ENCODE data around the gene GGT5.
"Not testable (repeated sequence)": the region's sequence is repeated elsewhere in the genome, so short reads cannot be mapped to it uniquely, and the experiment has no call there.

The GGT5 gene

DNA sequence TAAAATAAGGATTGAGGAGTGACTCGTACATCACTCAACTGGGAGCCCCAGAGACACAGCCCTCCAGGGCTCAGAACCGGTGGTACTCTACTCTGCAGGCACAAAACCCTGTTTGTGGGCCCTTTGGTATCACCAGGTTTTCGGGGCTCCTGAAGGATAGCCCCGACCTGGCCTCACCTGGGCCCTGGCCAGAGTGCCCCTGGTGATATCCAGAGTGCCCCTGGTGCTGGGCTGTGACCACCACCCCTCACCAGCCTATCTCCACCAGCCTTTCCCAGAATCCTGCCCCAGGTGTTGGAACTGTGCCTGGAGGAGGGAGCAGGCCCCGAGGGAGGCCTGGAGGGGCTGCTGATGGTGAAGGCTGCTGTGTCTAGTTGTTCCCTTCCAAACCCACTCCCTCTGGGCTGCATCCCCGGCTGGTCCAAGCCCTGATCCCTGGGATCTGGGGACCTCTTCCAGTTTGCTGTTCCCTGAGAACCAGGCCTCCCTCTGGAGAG, 2.2 kb upstream of the GGT5 start:
- H3K4me1 ChIP-seq (ENCODE audit: control insufficient read depth in 1 of 2, insufficient read depth in 2 of 2, low read length in 2 of 2) = peaks cover 4 to 14% of the 10 kb centered on the region in 2 donors
- H3K27me3 ChIP-seq (ENCODE audit: control insufficient read depth in 1 of 2, insufficient read depth in 2 of 2, low read length in 2 of 2) = no peaks in the 10 kb centered on the region
- H3K4me3 ChIP-seq (ENCODE audit: low read depth in 1 of 2, low read length in 2 of 2) = no peak overlapping the region
- H3K27ac ChIP-seq (ENCODE audit: low read depth, low read length) = peak overlapping the region; percentile 42
- H3K9me3 ChIP-seq (ENCODE audit: control insufficient read depth in 1 of 2, low read length in 2 of 2) = no peaks in the 10 kb centered on the region
- no peak overlapping the region for H3K9ac ChIP-seq (ENCODE audit: low read depth in 1 of 2, low read length in 2 of 2)
- H3K36me3 ChIP-seq (ENCODE audit: control insufficient read depth in 1 of 2, insufficient read depth in 2 of 2, low read length in 2 of 2) = no peaks in the 10 kb centered on the region

GRCh38 chr22:24245584-24246561, 991 bp upstream of the GGT5 start:
- H3K9ac ChIP-seq (ENCODE audit: low read depth in 1 of 2, low read length in 2 of 2); H3K9me3 ChIP-seq (ENCODE audit: control insufficient read depth in 1 of 2, low read length in 2 of 2); H3K36me3 ChIP-seq (ENCODE audit: control insufficient read depth in 1 of 2, insufficient read depth in 2 of 2, low read length in 2 of 2); H3K27me3 ChIP-seq (ENCODE audit: control insufficient read depth in 1 of 2, insufficient read depth in 2 of 2, low read length in 2 of 2): not testable (repeated sequence)
- peak overlapping the region in 1 of 2 donors; percentile 16 for H3K4me3 ChIP-seq (ENCODE audit: low read depth in 1 of 2, low read length in 2 of 2)
- peaks cover 4 to 14% of the 10 kb centered on the region in 2 donors for H3K4me1 ChIP-seq (ENCODE audit: control insufficient read depth in 1 of 2, insufficient read depth in 2 of 2, low read length in 2 of 2)
- peak overlapping the region; percentile 50 for H3K27ac ChIP-seq (ENCODE audit: low read depth, low read length)

- Histone ChIP-seq H3K27ac (ENCODE audit: low read depth, low read length) (no peak overlapping the region), H3K9ac (ENCODE audit: low read depth in 1 of 2, low read length in 2 of 2) (no peak overlapping the region), H3K36me3 (ENCODE audit: control insufficient read depth in 1 of 2, insufficient read depth in 2 of 2, low read length in 2 of 2) (no peaks in the 10 kb centered on the region), H3K4me1 (ENCODE audit: control insufficient read depth in 1 of 2, insufficient read depth in 2 of 2, low read length in 2 of 2) (peaks cover 4 to 14% of the 10 kb centered on the region in 2 donors), H3K4me3 (ENCODE audit: low read depth in 1 of 2, low read length in 2 of 2) (peak overlapping the region; percentile 29 to 50), H3K9me3 (ENCODE audit: control insufficient read depth in 1 of 2, low read length in 2 of 2) (no peaks in the 10 kb centered on the region), H3K27me3 (ENCODE audit: control insufficient read depth in 1 of 2, insufficient read depth in 2 of 2, low read length in 2 of 2) (no peaks in the 10 kb centered on the region)
Measured at GRCh38 chr22:24244144-24244787, 616 bp downstream of the GGT5 start.

DNA sequence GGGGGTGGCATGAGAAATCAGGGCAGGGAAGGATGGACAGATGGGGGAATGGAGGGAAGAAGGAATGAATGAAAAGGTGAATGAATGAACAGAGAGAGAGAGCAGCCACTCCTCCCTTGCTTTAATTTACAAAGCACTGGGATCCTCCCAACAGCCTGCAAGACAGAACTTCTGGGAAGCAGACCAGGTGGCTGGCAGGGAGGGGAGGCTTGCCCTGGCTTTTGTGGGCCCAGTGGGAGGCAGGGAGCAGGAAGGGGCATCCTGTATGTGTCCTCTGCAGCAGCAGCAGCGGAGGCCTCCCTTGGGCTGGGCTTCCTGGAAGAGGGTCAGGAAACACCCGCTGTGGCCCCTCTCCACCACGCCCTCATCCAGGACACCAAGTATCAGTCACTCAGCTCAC, 1.5 kb downstream of the GGT5 start:
- not testable (repeated sequence) for H3K9me3 ChIP-seq (ENCODE audit: control insufficient read depth in 1 of 2, low read length in 2 of 2); H3K4me3 ChIP-seq (ENCODE audit: low read depth in 1 of 2, low read length in 2 of 2); H3K36me3 ChIP-seq (ENCODE audit: control insufficient read depth in 1 of 2, insufficient read depth in 2 of 2, low read length in 2 of 2); H3K27me3 ChIP-seq (ENCODE audit: control insufficient read depth in 1 of 2, insufficient read depth in 2 of 2, low read length in 2 of 2); H3K27ac ChIP-seq (ENCODE audit: low read depth, low read length); H3K9ac ChIP-seq (ENCODE audit: low read depth in 1 of 2, low read length in 2 of 2)
- H3K4me1 ChIP-seq (ENCODE audit: control insufficient read depth in 1 of 2, insufficient read depth in 2 of 2, low read length in 2 of 2) = peaks cover 4 to 14% of the 10 kb centered on the region in 2 donors

DNA sequence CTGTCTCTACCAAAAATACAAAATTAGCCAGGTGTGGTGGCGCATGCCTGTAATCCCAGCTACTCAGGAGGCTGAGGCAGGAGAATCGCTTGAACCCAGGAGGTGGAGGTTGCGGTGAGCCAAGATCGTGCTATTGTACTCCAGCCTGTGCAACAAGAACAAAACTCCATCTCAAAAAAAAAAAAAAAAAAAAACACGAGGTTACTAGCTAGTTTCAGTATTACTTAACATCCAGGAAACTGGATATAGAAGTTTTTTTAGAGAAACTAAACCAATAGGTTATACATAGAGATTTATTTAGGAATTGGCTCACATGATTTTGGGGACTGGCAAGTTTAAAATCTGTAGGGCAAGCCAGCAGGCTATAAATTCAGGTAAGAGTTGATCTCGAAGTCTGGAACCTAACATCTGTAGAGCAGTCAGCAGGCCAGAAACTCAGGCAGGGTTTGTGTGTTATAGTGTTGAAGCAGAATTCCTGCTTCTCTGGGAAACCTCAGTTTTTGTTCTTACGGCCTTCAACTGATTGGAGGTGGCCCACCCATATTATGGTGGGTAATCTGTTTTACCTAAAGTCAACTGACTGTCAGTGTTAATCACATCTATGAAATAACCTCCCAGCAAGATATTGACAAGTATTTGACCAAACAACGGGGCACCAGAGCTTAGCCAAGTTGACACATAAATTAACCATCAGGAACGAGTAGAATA, 3.7 kb downstream of the GGT5 start:
- not testable (repeated sequence) for H3K36me3 ChIP-seq (ENCODE audit: control insufficient read depth in 1 of 2, insufficient read depth in 2 of 2, low read length in 2 of 2); H3K27ac ChIP-seq (ENCODE audit: low read depth, low read length); H3K9ac ChIP-seq (ENCODE audit: low read depth in 1 of 2, low read length in 2 of 2); H3K27me3 ChIP-seq (ENCODE audit: control insufficient read depth in 1 of 2, insufficient read depth in 2 of 2, low read length in 2 of 2); H3K4me1 ChIP-seq (ENCODE audit: control insufficient read depth in 1 of 2, insufficient read depth in 2 of 2, low read length in 2 of 2); H3K4me3 ChIP-seq (ENCODE audit: low read depth in 1 of 2, low read length in 2 of 2); H3K9me3 ChIP-seq (ENCODE audit: control insufficient read depth in 1 of 2, low read length in 2 of 2)

- Histone ChIP-seq H3K9ac (ENCODE audit: low read depth in 1 of 2, low read length in 2 of 2) (no peak overlapping the region), H3K4me1 (ENCODE audit: control insufficient read depth in 1 of 2, insufficient read depth in 2 of 2, low read length in 2 of 2) (peaks cover 0 to 7% of the 10 kb centered on the region in 2 donors), H3K36me3 (ENCODE audit: control insufficient read depth in 1 of 2, insufficient read depth in 2 of 2, low read length in 2 of 2) (no peaks in the 10 kb centered on the region), H3K27ac (ENCODE audit: low read depth, low read length) (no peak overlapping the region), H3K27me3 (ENCODE audit: control insufficient read depth in 1 of 2, insufficient read depth in 2 of 2, low read length in 2 of 2) (no peaks in the 10 kb centered on the region), H3K4me3 (ENCODE audit: low read depth in 1 of 2, low read length in 2 of 2) (no peak overlapping the region), H3K9me3 (ENCODE audit: control insufficient read depth in 1 of 2, low read length in 2 of 2) (no peaks in the 10 kb centered on the region)
Measured at GRCh38 chr22:24240381-24240780, 4.5 kb downstream of the GGT5 start.

DNA sequence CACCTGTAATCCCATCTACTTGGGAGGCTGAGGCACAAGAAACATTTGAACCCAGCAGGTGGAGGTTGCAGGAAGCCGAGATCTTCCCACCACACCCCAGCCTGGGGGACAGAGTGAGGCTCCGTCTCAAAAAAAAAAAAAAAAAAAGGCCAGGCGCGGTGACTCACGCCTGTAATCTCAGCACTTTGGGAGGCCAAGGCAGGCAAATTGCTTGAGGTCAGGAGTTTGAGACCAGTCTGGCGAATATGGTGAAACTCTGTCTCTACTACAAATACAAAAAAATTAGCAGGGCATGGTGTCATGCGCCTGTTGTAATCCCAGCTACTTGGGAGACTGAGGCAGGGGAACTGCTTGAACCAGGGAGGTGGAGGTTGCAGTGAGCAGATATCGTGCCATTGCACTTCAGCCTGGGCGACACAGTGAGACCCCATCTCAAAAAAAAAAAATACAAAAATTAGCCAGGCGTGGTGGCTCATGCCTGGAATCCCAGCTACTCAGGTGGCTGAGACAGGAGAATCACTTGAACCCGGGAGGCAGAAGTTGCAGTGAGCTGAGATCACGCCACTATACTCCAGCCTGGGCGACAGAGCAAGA, 6.7 kb downstream of the GGT5 start:
- H3K27ac ChIP-seq (ENCODE audit: low read depth, low read length); H3K4me3 ChIP-seq (ENCODE audit: low read depth in 1 of 2, low read length in 2 of 2); H3K9me3 ChIP-seq (ENCODE audit: control insufficient read depth in 1 of 2, low read length in 2 of 2); H3K27me3 ChIP-seq (ENCODE audit: control insufficient read depth in 1 of 2, insufficient read depth in 2 of 2, low read length in 2 of 2); H3K4me1 ChIP-seq (ENCODE audit: control insufficient read depth in 1 of 2, insufficient read depth in 2 of 2, low read length in 2 of 2); H3K9ac ChIP-seq (ENCODE audit: low read depth in 1 of 2, low read length in 2 of 2); H3K36me3 ChIP-seq (ENCODE audit: control insufficient read depth in 1 of 2, insufficient read depth in 2 of 2, low read length in 2 of 2): not testable (repeated sequence)

DNA sequence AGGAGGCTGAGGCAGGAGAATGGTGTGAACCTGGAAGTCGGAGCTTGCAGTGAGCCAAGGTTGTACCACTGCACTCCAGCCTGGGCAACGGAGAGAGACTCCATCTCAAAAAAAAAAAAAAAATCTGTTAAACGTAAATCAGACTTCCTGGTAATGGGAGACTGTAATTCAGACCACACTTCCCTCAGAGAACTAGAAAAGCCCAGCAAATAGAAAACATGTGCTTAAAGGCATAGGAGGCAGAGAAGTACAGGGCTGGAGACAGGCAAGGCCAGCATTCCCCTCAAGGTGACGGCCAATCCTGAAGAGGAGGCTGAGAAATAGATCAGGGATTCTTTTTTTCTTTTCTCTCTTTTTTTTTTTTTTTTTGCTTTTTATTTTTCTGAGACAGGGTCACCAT, 8.2 kb downstream of the GGT5 start:
- no peak overlapping the region for H3K27ac ChIP-seq (ENCODE audit: low read depth, low read length)
- no peak overlapping the region for H3K9ac ChIP-seq (ENCODE audit: low read depth in 1 of 2, low read length in 2 of 2)
- H3K36me3 ChIP-seq (ENCODE audit: control insufficient read depth in 1 of 2, insufficient read depth in 2 of 2, low read length in 2 of 2) = no peaks in the 10 kb centered on the region
- H3K4me1 ChIP-seq (ENCODE audit: control insufficient read depth in 1 of 2, insufficient read depth in 2 of 2, low read length in 2 of 2) = no peaks in the 10 kb centered on the region
- H3K9me3 ChIP-seq (ENCODE audit: control insufficient read depth in 1 of 2, low read length in 2 of 2) = no peaks in the 10 kb centered on the region
- no peaks in the 10 kb centered on the region for H3K27me3 ChIP-seq (ENCODE audit: control insufficient read depth in 1 of 2, insufficient read depth in 2 of 2, low read length in 2 of 2)
- no peak overlapping the region for H3K4me3 ChIP-seq (ENCODE audit: low read depth in 1 of 2, low read length in 2 of 2)

GRCh38 chr22:24235315-24235714, 9.6 kb downstream of the GGT5 start:
- no peak overlapping the region for H3K9ac ChIP-seq (ENCODE audit: low read depth in 1 of 2, low read length in 2 of 2)
- H3K27ac ChIP-seq (ENCODE audit: low read depth, low read length) = no peak overlapping the region
- no peaks in the 10 kb centered on the region for H3K27me3 ChIP-seq (ENCODE audit: control insufficient read depth in 1 of 2, insufficient read depth in 2 of 2, low read length in 2 of 2)
- no peaks in the 10 kb centered on the region for H3K9me3 ChIP-seq (ENCODE audit: control insufficient read depth in 1 of 2, low read length in 2 of 2)
- H3K4me1 ChIP-seq (ENCODE audit: control insufficient read depth in 1 of 2, insufficient read depth in 2 of 2, low read length in 2 of 2) = no peaks in the 10 kb centered on the region
- no peaks in the 10 kb centered on the region for H3K36me3 ChIP-seq (ENCODE audit: control insufficient read depth in 1 of 2, insufficient read depth in 2 of 2, low read length in 2 of 2)
- H3K4me3 ChIP-seq (ENCODE audit: low read depth in 1 of 2, low read length in 2 of 2) = no peak overlapping the region

All from duodenal mucosa (tissue), 2 donors.